Testis (tissue), 3 donors: ENCODE data around the gene SIPA1. TPM values are rescaled to one million over a fixed set of nuclear protein-coding genes. Genes with fewer than 3 reads are reported as not detected.

Experiments
- DNase-seq: peaks from one replicate; pipeline ENCODE4 v3.0.0-alpha.2; 2019
- H3K27ac ChIP-seq, 2 donors: fragments of 200-600 bp; sonication (generic); one replicate each; pipeline ENCODE4 v1.5.1; 2019
- H3K27me3 ChIP-seq: fragments of 200-600 bp; sonication (generic); one replicate; pipeline ENCODE4 v1.5.1; 2019
- H3K36me3 ChIP-seq: fragments of 200-600 bp; sonication (generic); one replicate; pipeline ENCODE4 v1.5.1; 2017; ENCODE audit warnings: low read depth; ENCODE audit errors: missing control alignments
- H3K4me1 ChIP-seq: fragments of 200-600 bp; sonication (generic); one replicate; pipeline ENCODE4 v1.5.1; 2019
- H3K4me3 ChIP-seq, 2 donors: fragments of 200-600 bp; sonication (generic); one replicate each; pipeline ENCODE4 v1.5.1; 2017 to 2019
- H3K9me3 ChIP-seq: fragments of 200-600 bp; sonication (generic); one replicate; pipeline ENCODE4 v1.5.1; 2017
- CTCF ChIP-seq, 3 experiments: fragments of 450-650 bp in 2 of 3; fragments of 200-600 bp in 1 of 3; sonication (generic) in 1 of 3; IDR thresholded peaks; one replicate each; pipeline ENCODE4 v1.5.1; 2016 to 2019; ENCODE audit warnings: antibody characterized with exemption in 3 of 3, mild to moderate bottlenecking in 2 of 3, moderate library complexity in 1 of 3
- POLR2A ChIP-seq: fragments of 450-650 bp; IDR thresholded peaks from one replicate; pipeline ENCODE4 v1.6.1; 2017; ENCODE audit warnings: antibody characterized with exemption, mild to moderate bottlenecking, moderate library complexity
- WGBS, 2 donors: methylation state at CpG; one replicate each; pipeline ENCODE4 v1.1.5; 2018; 5-methylcytosine and 5-hydroxymethylcytosine counted together
- intact Hi-C: fragments of 100-400 bp; cut with DNase I; formaldehyde crosslinking; loops from one replicate; pipeline ENCODE4 v1.15.1; 2023; ENCODE audit warnings: low total_unique reads
- polyA plus RNA-seq: library from polyadenylated mRNA; stranded (reverse); fragments of 350-450 nt; fragmentation: Illumina TruSeq; extraction: RNeasy Lipid Tissue Mini Kit (QIAGEN cat#74804); gene quantifications from one replicate; pipeline ENCODE4 v1.2.3, GENCODE V29; 2014; ENCODE audit warnings: low read depth, low replicate concordance; ENCODE audit not compliant: insufficient read depth
- total RNA-seq, 2 donors: library from RNA; depleted of rRNA; stranded (reverse); fragments of >200 nt; gene quantifications; one replicate each; pipeline ENCODE4 v1.2.3, GENCODE V29; 2016

Gene SIPA1
- total and polyA plus RNA-seq, 3 donors from 2014 or later = 15.2 to 29.0 (median 23.5) TPM

DNA sequence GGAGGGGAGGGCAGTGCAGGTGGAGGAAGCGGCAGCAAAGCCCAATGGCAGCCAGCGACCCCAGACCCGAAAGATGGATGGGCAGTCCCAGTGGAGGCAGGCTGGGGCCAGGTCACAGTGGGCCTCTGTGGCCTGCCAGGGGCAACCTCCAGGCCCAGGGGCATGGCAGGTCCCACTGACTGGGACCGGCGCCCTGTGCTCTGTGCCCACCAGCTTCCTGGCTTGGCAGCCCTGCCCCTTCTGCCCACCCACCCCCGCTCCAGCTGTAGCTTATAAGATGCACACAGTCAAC, 38.0 kb upstream of the SIPA1 start:
- Histone ChIP-seq H3K36me3 (no peaks in the 10 kb centered on the region), H3K27ac (no peak overlapping the region), H3K4me1 (no peaks in the 10 kb centered on the region), H3K27me3 (no peaks in the 10 kb centered on the region), H3K9me3 (no peaks in the 10 kb centered on the region), H3K4me3 (no peak overlapping the region)
- no peak for DNase-seq
- WGBS, 2 donors = 96 to 97% methylated on average over 5 to 6 of the region's 6 CpGs
- TF ChIP-seq CTCF (IDR thresholded peaks at IDR 0.05) (no peak), POLR2A (no peak)
- intact Hi-C loops = no loop called here

- TF ChIP-seq CTCF (IDR thresholded peaks at IDR 0.05) (no peak), POLR2A (no peak)
- no peak overlapping the region for H3K27ac ChIP-seq
- no peak for DNase-seq
- H3K36me3 ChIP-seq = no peaks in the 10 kb centered on the region
- WGBS, 2 donors = 76% methylated on average over 1 of the region's 1 CpG; no CpG with 5 or more reads in 1 of the 2 donors
- intact Hi-C loops = no loop called here
- peaks cover 13% of the 10 kb centered on the region for H3K4me1 ChIP-seq
- H3K27me3 ChIP-seq = no peaks in the 10 kb centered on the region
- no peaks in the 10 kb centered on the region for H3K9me3 ChIP-seq
- no peak overlapping the region for H3K4me3 ChIP-seq
Observed at GRCh38 chr11:65604258-65604657, 33.6 kb upstream of the SIPA1 start.

GRCh38 chr11:65606876-65607613, 30.9 kb upstream of the SIPA1 start:
- TF ChIP-seq CTCF (IDR thresholded peaks at IDR 0.05) (no peak), POLR2A (no peak)
- H3K4me1 ChIP-seq = peaks cover 36% of the 10 kb centered on the region
- H3K36me3 ChIP-seq = no peaks in the 10 kb centered on the region
- no peaks in the 10 kb centered on the region for H3K9me3 ChIP-seq
- DNase-seq = peak; percentile 94
- WGBS, 2 donors = 33 to 41% methylated on average over 59 to 60 of the region's 67 CpGs
- H3K4me3 ChIP-seq = peak overlapping the region; percentile 46 to 47
- peak overlapping the region; percentile 69 to 75 for H3K27ac ChIP-seq
- intact Hi-C loops = no loop called here
- H3K27me3 ChIP-seq = no peaks in the 10 kb centered on the region

- intact Hi-C loops = no loop called here
- Histone ChIP-seq H3K9me3 (no peaks in the 10 kb centered on the region), H3K4me1 (peaks cover 44% of the 10 kb centered on the region), H3K27me3 (no peaks in the 10 kb centered on the region), H3K4me3 (peak overlapping the region; percentile 46 to 47), H3K36me3 (no peaks in the 10 kb centered on the region), H3K27ac (no peak overlapping the region)
- 68 to 75% methylated on average over 21 to 31 of the region's 37 CpGs for WGBS, 2 donors
- DNase-seq = no peak
- no peak for TF ChIP-seq POLR2A
- no peak for TF ChIP-seq CTCF (IDR thresholded peaks at IDR 0.05)
Observed at GRCh38 chr11:65607614-65608426, 30.1 kb upstream of the SIPA1 start.
